ENCODE results near the gene HIGD2B. TPM values are rescaled to one million over a fixed set of nuclear protein-coding genes. Genes with fewer than 3 reads are reported as not detected.

HIGD2B gene
- total and polyA plus RNA-seq, 2 of the 13 experiments (the other 11 are each of a cell fraction or from before 2014, with no cell fraction given), result not detected

- FAIRE-seq, result no peak
- WGBS (ENCODE audit: low lambda C conversion rate), result 52% methylated on average over 3 of the region's 3 CpGs
- peaks cover 11% of the 10 kb centered on the region; the same call in 1 of the 2 replicates for H3K4me1 ChIP-seq (ENCODE audit: insufficient read depth, low read length)
- POLR2A ChIA-PET, result no interaction called here
- no peaks in the 10 kb centered on the region for H3K36me3 ChIP-seq (replicated peaks in 1 of 2; ENCODE audit: control insufficient read depth in 1 of 2, insufficient read depth in 2 of 2, low read length in 2 of 2)
- H3K27ac ChIP-seq (ENCODE audit: extremely low read length, insufficient read depth, low read length), result no peak overlapping the region
- no peak overlapping the region for H3K9ac ChIP-seq (ENCODE audit: insufficient read depth, low read depth, low read length)
- DNase-seq (ENCODE audit: low spot score), result no peak
- in situ Hi-C loops (cut with HindIII; ENCODE audit: extremely low pct_ligation_motif_present, low pct_unique_long_range_greater_than_20kb), result loop anchor here (10.0 kb wide), 1 partner anchor 76 kb away; no protein-coding TSS in a partner anchor
- H3K9me3 ChIP-seq (ENCODE audit: low read length), result no peaks in the 10 kb centered on the region
- no peak overlapping the region for H3K4me3 ChIP-seq (replicated peaks in 1 of 3; ENCODE audit: insufficient read depth in 1 of 3, low read depth in 2 of 3, low read length in 3 of 3)
- no peak overlapping the region for H3K4me2 ChIP-seq (ENCODE audit: low read depth, low read length)
- no peaks in the 10 kb centered on the region for H4K20me1 ChIP-seq (ENCODE audit: insufficient read depth, low read length)
- intact Hi-C loops (cut with micrococcal nuclease; ENCODE audit: unreplicated experiment), result no loop called here
- CTCF ChIA-PET (ENCODE audit: low intra/inter-chr PET ratio, low total read pairs), result no interaction called here
- no peak for ATAC-seq
- no peak overlapping the region for H2AFZ ChIP-seq (ENCODE audit: low read length)
- H3K79me2 ChIP-seq (ENCODE audit: insufficient read depth, low read length), result no peaks in the 10 kb centered on the region
- TF ChIP-seq MIER3 (CRISPR knock-in tag; IDR thresholded peaks at IDR 0.05; ENCODE audit: borderline replicate concordance) (no peak), ZNF772 (CRISPR knock-in tag; IDR thresholded peaks at IDR 0.05) (no peak), FOXK2 (IDR thresholded peaks at IDR 0.05) (no peak), POGK (CRISPR knock-in tag; conservative IDR thresholded peaks at IDR 0.05) (no peak), ELF1 (CRISPR knock-in tag; IDR thresholded peaks at IDR 0.05) (no peak), GLI4 (CRISPR knock-in tag; IDR thresholded peaks at IDR 0.05; ENCODE audit: borderline replicate concordance) (no peak), CTCF (CRISPR knock-in tag; IDR thresholded peaks at IDR 0.05) (no peak)
- no TSS peak for BruUV-seq (replicated peaks)
- peaks cover 0 to 8% of the 10 kb centered on the region in 2 experiments; a peak in 3 of 5 replicates for H3K27me3 ChIP-seq (ENCODE audit: control insufficient read depth in 1 of 2, insufficient read depth in 2 of 2, low read length in 2 of 2)
Observed at GRCh38 chr15:72680931-72681330, 5.1 kb downstream of the HIGD2B start.
